GM21381 (cell line): ENCODE data around the gene PDE3A.

ENCODE experiments used
- ATAC-seq: cut with Tn5 transposase; IDR thresholded peaks from one replicate; pipeline ENCODE4 v1.9.1; 2021; ENCODE audit warnings: mild to moderate bottlenecking, moderate library complexity; ENCODE audit not compliant: unreplicated experiment

Gene PDE3A

DNA sequence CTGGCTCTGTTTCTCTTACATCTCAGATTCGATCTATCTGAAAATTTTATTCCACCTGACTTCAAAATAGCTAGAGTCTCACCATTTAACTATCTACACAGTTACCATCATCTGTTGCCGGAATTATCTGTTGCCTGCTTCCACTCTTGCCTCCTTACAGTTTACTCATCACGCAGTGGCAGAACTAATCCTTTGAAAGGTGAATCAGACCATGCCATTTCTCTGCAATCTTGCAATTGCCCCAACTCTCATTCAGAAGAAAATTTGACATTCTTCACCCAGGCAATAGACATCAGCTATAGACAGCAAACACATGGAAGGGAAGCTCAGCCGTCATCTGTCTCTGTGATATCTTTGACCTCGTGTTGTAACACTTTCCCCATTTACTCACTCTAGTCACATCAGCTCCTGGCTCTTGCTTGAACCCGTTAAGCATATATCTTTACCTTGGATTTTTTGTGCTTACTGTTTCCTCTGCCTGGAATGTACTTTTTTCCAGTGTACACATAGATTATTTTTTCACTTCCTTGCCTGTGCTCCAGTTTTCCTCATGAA is 85.5 kb downstream of the PDE3A start:
- no peak for ATAC-seq

DNA sequence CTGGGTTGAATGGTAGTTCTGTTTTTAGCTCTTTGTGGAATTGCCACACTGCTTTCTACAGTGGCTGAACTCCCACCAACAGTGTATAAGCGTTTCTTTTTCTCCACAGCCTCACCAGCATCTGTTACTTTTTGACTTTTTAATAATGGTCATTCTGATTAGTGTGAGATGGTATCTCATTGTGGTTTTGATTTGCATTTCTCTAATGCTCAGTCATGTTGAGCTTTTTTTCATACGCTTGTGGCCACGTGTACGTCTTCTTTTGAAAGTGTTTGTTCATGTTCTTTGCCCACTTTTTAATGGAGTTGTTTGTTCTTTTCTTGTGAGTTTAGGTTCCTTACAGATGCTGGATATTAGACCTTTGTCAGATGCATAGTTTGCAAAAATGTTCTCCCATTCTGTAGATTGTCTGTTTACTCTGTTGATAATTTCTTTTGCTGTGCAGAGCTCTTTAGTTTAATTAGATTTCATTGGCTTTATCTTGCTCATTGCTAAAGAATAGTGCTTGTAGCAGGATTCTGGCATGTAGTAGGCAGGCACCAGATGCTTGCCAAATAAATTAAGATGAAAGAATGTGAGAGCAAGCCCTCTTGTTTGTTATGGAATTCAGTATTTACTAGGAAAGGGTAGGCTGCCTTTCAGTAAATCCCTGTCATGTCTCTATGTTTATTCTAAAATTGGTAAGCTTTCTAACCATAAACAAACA is 86.8 kb downstream of the PDE3A start:
- no peak for ATAC-seq

DNA sequence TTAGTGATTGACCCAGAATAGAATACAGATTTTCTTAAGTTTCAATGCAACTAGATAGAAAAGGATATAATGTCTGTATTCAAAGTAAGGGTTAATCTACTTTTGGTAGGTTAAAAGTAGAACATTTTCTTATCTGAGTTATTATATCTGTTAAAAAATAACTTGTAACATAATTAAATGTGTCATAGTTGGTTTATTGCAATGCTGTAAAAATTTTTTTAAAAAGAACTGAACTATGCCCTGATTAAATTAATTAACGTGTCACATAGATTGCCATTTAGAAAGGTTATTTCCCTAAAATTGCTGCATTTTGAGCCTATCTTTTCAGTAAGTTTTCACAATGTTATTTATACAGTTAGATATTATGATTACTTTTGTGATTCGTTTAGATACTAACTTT is 89.2 kb downstream of the PDE3A start:
- no peak for ATAC-seq

DNA sequence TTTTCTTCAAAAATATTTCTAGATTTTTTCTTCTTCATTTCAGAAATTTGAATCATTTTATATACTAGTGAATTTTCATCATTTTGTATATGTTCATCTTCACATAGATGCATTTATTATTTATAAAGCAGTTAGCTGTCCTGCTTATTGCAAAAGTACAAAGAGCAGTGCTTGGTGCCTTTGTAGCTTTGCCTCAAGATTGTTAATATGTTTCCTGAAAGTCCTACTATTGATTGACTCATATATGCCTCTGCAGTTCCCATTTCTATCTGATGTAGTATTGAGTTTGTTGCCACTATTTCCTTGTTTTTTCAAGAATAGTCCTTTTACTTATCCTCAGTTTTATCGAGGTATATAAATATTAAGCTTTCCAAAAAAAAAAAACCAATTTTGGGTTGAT is 89.7 kb downstream of the PDE3A start:
- ATAC-seq, result no peak

DNA sequence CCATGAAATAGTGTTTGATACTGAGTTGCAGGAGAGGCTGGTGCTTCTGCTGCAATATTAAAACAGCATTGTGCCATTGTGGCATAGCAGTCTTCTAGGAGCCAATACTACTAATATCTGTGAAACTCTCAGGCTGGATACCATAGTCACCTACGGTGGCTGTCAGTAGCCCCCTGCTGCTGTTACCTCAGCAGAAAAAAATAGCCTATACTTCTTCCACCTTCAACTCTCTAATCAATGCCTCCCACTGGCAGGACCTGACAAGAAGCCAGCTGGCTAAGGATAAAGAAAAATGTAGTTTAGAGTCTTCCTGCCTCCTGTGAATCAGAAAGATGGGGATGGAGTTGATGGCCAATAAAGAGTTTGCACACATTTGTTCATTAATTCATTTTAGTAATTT is 91.6 kb downstream of the PDE3A start:
- ATAC-seq, result no peak

- ATAC-seq, result no peak
Observed at GRCh38 chr12:20460956-20461355, 92.6 kb downstream of the PDE3A start.

DNA sequence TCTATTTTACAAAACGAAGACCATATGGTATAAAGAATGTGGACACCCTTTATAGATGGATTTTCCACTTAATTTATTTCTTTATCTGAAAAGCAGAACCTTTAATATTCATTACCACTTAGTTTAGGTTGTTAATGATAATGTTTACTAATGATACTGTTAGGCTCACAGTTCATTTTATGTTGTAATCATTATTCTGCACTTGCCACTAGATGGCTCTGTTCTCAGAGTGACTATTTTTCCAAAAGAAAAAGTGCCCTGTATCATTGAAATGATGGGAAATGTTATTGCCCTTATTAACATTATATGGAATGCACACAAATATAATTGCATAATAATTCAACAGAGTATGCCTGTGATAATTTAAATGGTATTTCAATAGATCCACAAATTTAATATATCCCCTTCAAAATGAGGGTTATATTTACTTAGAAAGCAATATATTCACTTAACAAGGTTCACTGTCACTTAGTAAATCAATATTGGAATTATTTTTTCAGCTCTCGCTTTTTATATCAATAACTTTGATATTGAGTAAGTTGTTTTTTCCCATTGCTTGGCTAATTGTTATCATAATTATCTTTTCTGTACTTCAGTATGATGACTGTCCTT is 95.7 kb downstream of the PDE3A start:
- no peak for ATAC-seq

- ATAC-seq, result no peak
Observed at GRCh38 chr12:20469300-20469699, 101.0 kb downstream of the PDE3A start.

GRCh38 chr12:20469756-20470155 is 101.4 kb downstream of the PDE3A start:
- no peak for ATAC-seq

GRCh38 chr12:20472102-20472782 is 103.9 kb downstream of the PDE3A start:
- no peak for ATAC-seq

GRCh38 chr12:20473133-20473532 is 104.8 kb downstream of the PDE3A start:
- no peak for ATAC-seq

DNA sequence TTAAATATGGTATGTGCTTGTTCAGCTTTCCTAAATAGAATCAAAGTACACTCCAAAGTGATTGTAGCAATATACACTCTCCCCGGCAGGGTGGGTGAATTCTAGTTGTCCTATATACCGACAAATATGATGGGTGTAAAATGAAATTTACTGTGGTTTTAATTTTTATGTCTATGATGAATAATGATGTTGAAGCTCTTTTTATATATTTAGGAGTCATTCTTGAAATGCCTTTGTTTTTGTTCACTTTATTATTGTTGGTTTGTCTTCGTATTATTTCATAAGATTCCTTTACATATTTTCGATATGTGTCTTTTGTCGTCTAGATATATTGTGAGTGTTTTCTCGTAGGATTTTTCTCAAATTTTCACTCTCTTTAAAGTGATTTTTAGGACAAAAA is 105.7 kb downstream of the PDE3A start:
- ATAC-seq, result no peak

DNA sequence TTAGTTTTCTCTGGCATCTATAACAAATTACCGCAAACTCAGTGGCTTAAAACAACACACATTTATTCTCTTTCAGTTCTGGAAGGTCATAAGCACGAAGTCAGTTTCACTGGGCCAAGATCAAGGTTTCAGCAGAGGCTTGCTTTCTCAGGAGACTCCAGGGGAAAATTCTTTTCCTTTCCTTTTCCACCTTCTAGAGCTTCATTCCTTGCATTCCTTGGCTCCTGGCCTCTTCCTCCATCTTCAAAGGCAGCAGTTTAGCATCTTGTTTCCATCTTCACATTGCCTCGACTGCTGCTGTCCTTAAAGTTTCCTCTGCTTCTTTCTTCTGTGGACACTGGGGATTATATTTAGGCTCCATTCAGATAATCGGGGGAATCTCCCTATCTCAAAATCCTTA is 106.1 kb downstream of the PDE3A start:
- ATAC-seq, result no peak

DNA sequence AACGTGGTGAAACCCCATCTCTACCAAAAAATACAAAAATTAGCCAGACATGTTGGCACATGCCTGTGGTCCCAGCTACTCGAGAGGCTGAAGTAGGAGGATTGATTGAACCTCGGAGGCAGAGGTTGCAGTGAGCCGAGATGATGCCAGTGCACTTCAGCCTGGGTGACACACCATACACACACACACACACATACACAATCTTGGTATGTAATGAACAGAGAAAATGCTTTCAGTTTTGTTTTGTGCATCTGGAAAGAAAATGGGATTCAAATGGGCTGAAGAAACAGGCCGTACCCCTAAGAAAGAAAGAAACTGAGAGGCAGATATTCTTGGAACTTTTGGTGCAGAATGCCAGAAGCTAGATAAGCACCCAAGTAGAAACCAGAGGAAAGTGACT is 107.2 kb downstream of the PDE3A start:
- ATAC-seq, result no peak

GRCh38 chr12:20476551-20476950 is 108.2 kb downstream of the PDE3A start:
- ATAC-seq, result no peak

DNA sequence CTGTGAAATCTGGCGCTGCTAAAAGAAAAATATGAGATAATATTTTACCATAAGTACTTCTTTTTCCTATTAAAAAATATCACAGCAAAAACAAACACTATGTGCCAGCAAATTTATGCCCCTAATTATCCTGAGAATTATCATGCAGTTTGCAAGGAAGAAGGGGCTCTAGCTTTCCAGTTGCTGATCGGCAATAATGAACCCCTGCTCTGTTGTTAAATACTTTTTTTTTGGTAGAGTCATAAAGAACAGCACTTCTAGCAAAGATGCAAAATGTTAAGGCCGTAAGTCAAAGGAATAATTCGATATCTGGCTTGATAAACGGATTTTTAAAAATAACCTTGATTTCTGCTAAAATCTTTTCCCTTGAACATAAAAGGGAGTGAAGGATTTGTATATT is 108.9 kb downstream of the PDE3A start:
- no peak for ATAC-seq

DNA sequence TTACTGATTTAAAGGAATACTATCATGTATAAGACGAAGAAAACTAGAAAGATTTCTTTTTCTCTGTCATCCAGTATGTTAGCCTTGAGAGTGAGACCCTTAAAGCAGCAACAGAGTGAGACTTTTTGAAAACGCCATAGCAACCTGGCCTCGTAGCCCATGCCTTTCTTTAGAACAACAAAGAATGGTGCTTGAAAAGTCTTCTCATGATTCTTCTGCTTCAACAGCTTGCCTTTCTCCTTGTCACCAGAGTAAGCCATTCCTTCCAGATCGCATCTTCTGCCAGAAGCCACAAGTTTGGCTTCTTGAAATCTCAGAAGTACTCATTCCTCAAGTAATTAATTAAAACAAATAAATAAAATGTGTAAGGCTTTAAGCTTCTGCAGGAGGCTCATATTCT is 109.3 kb downstream of the PDE3A start:
- no peak for ATAC-seq

GRCh38 chr12:20482491-20483054 is 114.2 kb downstream of the PDE3A start:
- ATAC-seq, result no peak

DNA sequence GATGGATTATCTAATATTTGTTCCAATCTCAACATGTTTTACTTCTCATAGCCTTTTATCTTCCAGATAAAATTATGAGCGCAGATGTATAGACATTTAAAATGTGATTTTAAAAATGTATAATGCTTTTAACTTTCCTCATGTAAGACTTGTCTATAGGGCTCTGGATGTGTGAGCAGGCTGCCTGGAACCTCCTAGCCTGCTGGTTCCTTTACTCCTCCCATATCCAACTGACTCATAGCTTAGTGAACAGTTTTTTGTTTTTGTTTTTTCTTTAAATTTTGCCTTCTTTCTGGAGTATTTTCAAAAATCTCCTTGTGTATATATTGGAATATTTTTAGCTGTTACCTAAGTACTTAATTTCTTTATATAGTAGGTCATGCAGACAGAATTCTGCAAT is 115.4 kb downstream of the PDE3A start:
- no peak for ATAC-seq

GRCh38 chr12:20486233-20486632 is 117.9 kb downstream of the PDE3A start:
- ATAC-seq, result no peak

DNA sequence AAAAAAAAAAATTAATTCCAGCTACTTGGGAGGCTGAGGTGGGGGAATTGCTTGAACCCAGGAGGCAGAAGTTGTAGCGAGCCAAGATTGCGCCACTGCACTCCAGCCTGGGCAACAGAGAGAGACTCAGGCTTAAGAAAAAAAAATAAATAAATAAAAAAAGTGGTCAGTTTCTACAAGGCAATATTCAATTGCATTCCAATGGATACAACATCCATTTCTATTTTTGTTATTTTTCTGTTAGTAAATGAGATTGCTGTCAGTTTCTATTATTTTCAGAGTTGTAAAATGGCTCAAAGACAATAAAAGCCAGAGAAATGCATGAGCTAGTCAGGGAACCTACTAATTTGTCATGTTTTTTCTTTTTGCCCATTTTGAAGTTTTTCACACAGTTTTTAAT is 119.2 kb downstream of the PDE3A start:
- no peak for ATAC-seq

DNA sequence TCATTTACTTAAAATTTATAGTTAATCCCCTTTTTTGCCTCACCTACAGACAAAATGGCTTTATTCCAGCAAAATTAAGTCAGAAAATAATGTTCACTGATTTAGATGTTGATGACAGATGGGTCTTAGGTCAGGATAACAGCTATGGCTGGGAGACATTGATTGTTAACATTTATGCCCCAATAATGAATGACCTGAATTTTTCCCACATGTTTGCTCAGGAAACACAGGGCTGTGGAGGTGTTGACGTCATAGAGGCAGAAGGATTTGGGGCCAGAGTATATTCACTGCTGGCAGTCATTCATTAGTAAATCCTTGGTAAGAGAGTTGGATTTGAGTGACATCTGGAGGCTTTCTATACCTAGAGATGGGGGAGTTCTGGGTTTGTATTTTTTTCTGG is 121.3 kb downstream of the PDE3A start:
- no peak for ATAC-seq
